ENCODE measurements around the gene SOX1. TPM values are rescaled to one million over a fixed set of nuclear protein-coding genes. Genes with fewer than 3 reads are reported as not detected.

Gene SOX1
- total RNA-seq, 1 donor from 2014 or later, result not detected

DNA sequence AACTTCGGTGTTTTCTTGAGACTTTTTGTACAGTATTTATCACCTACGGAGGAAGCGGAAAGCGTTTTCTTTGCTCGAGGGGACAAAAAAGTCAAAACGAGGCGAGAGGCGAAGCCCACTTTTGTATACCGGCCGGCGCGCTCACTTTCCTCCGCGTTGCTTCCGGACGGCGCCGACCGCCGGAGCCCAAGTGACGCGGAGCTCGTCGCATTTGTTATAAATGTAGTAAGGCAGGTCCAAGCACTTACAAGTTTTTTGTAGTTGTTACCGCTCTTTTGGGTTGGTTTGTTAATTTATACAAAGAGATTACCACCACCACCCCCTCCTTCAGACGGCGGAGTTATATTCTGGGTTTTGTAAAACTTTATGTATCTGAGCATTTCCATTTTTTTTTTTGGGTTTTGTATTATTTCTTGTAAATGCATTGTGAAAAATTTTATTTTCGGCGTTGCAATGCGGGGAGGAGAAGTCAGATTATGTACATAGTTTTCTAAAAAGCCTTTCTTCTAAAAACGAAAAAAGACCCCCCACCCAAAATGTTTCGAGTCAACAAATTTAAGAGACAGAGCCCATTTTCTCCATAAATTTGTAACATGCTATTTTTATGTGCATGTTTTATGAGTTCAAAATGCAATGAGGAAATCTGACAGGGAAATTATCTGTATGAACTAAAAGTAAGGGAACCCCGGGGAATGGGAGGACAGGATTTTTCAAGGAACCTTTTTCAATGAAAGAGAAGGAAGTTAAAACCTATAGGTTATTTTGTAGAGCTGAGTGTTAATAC, 2.3 kb downstream of the SOX1 start:
- intact Hi-C loops (cut with micrococcal nuclease), result loop anchor here (10.0 kb wide), 1 partner anchor 806 kb away; no protein-coding TSS in a partner anchor

DNA sequence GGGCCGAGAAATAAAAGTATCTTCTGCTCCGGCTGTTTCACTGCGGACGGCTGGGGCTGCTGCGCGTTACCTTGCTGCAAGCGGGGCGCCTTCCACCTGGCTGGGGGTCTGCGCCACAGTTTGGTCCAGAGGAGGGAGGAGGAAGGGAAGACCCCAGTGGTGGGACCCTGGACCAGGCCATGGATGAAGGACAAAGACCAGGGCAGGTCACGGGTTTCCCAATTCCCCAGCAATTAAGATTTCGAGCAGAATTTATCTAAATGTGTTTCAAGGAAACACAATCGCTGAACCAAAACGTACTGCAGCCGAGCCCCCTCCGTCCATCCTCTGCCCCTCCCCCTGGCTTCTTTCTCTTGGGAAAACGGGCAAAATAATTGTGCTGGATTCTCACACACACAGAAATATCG, 2.9 kb downstream of the SOX1 start:
- intact Hi-C loops (cut with micrococcal nuclease), result loop anchor here (1.0 to 10.0 kb wide), 5 partner anchors 9 to 955 kb away; partner anchors contain the start of gene ARHGEF7

DNA sequence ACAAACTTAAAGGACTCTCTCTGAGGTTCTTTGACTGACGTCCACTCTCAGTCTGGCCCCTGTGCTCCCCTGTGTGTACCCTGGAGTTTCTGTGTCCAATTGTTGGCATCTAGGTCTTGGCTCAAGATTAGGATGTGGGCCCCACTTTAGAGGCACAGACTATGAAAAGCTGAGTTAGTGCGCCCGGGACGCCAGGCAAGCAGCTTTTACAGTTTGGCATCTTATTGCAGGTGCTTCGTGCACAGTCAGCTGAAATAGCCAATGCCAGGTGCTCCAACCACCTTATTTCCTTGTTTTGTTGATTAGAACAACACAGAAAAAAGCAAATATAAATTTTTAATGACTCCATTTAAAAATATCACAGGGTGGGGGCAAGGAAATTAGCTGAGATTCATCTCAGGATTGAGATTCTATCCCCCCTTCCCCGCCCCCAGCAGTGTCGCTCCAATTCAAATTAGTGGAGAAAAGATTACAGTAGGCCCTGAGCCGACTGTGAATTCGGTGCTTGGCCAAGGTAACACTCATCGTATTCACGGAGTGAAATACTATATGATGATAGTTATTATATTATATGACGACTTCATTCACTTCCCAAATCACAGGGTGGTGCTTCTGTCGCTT, 4.3 kb downstream of the SOX1 start:
- intact Hi-C loops (cut with micrococcal nuclease), result loop anchor here (2.0 to 10.0 kb wide), 3 partner anchors 14 to 956 kb away; partner anchors contain the start of gene ARHGEF7

DNA sequence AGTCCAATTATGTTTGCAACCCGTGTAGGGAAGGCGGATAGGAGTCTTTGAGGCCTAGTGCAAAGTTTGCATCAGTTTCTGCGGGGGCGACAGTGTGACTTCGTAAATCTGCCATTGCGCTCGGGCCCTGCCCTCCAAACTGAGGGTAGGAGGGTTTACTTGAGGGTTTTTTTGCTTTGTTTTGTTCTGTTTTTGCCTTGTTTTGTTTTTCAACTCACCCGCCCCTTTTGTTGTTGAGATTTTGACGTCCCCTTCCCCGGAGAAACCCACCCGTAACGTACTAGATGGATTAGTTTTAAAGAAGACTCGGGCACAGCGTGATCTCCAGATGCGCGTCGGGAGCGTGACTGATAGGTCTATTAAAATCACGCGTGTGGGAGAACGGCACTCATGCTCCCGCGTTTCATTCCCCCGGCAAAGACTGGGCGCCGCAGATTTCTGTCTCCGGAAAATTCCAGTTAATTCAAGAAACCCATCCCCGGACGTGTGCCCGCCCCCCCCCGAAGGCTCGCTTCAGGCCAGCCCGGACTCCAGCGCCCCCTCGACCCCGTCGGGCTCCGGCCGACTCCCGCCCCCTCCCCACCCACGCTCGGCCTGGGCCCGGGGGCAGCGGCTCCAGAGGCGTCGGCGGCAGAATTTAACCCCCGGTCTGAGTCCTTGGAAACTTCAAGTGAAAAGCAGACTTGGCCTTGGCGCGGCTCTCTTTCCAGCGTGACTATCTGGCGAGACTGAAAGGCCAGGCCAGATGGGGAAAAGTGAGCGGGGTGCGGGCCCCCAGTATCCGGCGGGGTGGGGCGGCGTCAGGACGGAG, 5.0 kb downstream of the SOX1 start:
- intact Hi-C loops (cut with micrococcal nuclease), result loop anchor here (2.0 to 10.0 kb wide), 3 partner anchors 15 to 957 kb away; partner anchors contain the start of gene ARHGEF7

DNA sequence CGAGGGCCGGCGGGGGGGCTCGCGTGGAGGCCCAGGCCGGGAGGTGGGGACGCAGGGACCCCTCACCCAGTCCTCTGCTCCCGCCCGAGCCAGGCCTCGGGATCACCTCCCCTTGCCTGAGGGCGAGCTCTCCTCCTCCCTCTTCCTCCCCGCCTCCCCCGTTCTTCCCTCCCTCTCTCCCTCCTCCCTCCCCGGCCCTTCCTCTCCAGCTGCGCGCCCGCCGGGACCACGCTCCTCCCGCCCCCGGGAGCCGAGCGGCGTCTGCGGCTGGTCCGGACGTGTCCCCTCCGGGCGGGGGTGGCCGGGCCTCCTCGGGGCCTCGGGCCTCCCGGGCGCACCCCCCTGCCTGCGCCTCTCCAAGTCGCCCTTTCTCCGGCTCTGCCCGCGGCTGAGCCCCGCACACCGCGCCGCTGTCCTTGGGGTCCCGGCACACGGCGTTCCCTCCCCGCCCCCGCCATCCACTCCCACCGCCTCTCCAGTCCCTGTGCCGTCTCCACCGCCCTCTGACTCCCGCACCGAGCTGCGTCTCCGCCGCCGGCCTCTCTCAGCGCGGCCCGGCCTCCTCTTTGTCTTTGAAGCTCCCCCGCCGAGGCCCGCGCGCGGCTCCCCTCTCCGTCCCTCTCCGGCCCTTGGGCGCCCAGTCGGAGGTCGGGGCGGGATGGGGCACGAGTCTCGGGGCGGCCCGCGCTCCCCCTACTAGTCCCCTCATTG, 5.7 kb downstream of the SOX1 start:
- intact Hi-C loops (cut with micrococcal nuclease), result loop anchor here (5.0 to 10.0 kb wide), 2 partner anchors 35 to 958 kb away; partner anchors contain the start of gene ARHGEF7

- intact Hi-C loops (cut with micrococcal nuclease), result loop anchor here (5.0 to 10.0 kb wide), 2 partner anchors 34 to 959 kb away; partner anchors contain the start of gene ARHGEF7
These were observed 6.5 kb downstream of the SOX1 start for GRCh38 chr13:112073245-112074138.

DNA sequence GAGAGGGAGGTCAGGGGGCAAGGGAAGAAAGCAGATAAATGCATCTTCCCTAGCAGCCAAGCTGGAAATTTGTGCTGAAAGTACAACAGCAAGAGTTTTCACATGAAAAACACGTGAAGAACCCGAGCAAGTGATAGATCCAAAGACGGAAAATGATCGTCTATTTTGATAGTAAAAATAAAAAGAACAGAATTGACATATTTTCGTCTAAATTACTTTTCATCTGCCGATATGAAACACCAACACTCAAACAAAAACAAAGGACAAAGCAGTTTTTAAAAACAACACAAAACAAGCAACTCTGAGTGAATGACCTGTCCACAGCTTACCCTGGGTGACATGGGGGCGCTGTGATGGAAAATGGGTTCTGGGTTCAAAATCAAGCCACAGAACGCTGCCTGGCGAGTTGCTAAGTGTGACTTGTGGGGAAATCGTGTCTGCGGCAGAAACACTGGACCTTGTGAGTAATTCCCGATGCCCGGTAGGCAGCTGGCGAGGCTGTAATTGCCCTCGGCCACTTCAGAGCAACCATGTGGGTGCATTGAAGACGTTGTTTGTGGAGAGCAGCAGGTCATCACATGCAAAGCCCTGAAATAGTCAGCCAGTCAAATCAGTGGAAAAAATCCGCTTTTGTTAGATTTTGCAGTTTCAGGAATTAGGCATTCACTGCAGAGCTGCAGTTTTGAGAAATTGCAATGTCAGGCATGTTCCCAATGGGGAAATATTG, 7.4 kb downstream of the SOX1 start:
- intact Hi-C loops (cut with micrococcal nuclease), result loop anchor here (5.0 to 10.0 kb wide), 2 partner anchors 33 to 960 kb away; partner anchors contain the start of gene ARHGEF7

DNA sequence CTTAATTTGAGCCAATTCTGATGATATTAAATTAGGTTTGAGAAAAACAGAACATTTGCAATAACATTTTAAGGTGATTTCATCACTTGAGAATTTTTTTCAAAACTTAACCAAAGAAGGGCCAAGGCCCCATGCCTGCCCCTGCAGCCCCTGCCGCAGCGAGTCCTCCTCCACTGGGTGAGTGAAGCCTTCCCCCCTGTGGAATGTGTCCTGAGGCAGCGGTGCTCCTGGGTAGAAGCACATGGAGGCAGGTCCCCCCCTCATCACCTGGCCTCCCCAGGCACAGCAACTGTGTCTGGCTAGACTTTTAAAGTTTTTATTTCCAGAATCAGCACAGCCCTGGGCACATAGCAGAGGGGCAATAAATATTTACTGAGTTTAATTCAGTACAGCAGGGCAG, 10.8 kb downstream of the SOX1 start:
- intact Hi-C loops (cut with micrococcal nuclease), result loop anchor here (10.0 kb wide), 1 partner anchor 963 kb away; the partner anchor contains the start of gene ARHGEF7

- intact Hi-C loops (cut with micrococcal nuclease), result loop anchor here (10.0 kb wide), 1 partner anchor 963 kb away; the partner anchor contains the start of gene ARHGEF7
These were observed 11.3 kb downstream of the SOX1 start for GRCh38 chr13:112078216-112078615.

GRCh38 chr13:112078879-112079531, 12.1 kb downstream of the SOX1 start:
- intact Hi-C loops (cut with micrococcal nuclease), result loop anchor here (10.0 kb wide), 1 partner anchor 964 kb away; the partner anchor contains the start of gene ARHGEF7

GRCh38 chr13:112079696-112080095, 12.7 kb downstream of the SOX1 start:
- intact Hi-C loops (cut with micrococcal nuclease), result loop anchor here (10.0 kb wide), 1 partner anchor 965 kb away; the partner anchor contains the start of gene ARHGEF7

DNA sequence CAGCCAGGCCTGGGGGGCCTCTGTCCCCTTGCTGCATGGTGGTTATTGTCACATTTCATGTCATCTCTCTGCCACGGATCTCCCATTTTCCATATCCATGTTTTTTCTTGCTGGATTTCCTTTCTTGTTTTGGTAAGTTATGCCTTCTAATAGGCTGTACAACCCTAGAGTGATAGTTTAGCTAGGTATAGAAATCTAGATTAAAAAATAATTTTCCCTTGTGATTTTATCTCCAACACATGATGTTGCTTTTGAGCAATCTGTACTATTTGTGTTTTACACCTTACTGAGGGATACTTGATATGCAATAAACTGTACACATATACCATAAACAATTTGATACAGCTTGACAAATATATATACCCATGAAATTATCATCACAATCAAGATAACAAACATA, 17.0 kb downstream of the SOX1 start:
- intact Hi-C loops (cut with micrococcal nuclease), result no loop called here

- intact Hi-C loops (cut with micrococcal nuclease), result no loop called here
These were observed 25.5 kb downstream of the SOX1 start for GRCh38 chr13:112092453-112092852.

DNA sequence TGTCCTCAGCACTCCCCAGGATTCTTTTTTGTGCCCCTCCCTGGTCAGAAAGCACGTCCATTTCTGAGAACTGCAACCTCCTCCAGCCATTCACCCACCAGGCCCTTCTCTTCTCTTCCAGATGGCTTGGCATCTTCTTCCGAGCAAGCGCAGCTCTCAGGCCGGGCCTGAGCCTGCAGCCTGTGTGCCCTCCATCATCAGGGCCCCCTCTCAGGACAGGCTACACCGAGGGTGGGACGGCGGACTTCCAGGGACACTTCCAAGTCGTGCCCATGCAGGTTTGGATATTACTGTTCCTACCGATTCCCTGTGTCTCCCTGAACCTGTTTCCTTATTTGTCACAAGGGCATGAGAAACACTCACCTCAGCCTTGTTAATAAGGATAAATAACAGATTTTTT, 28.4 kb downstream of the SOX1 start:
- intact Hi-C loops (cut with micrococcal nuclease), result no loop called here

DNA sequence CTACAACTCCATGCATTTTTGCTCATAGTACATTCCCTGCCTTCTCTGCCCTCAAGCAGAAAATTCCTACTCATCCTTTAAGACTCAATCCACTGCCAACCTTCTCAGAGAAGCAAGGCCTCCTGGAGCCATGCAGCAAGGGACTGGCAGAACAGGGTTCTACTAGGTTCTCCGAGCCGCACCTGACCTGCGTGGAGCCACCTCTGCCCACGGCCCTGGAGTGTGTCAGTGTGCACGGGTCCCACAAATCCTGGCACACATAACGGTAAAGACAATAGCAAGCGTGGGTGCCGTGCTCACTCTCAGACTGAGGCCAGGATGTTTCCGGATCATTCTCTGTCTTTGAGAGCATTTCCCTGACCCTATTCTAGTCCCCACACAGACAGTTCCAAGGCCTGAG, 30.0 kb downstream of the SOX1 start:
- intact Hi-C loops (cut with micrococcal nuclease), result no loop called here

DNA sequence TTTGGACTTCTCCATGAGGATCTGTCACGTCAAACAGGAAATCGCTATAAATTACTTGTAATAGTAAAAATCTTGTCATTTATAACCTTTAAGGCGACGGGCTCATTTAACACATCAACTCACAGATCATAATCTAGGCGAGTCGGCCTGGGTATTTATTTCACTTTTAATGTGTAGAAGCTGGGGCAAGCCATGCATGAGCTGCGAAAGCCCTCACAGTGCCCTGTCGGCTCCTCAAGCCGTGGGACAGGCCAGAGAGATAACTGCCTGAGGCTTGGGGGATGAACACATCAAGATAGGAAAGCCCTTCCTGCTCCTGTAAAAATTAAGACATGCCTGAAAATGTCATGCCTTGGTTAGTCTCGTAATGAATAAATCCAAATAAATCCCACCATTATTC, 30.8 kb downstream of the SOX1 start:
- intact Hi-C loops (cut with micrococcal nuclease), result no loop called here

- intact Hi-C loops (cut with micrococcal nuclease), result no loop called here
These were observed 31.8 kb downstream of the SOX1 start for GRCh38 chr13:112098699-112099098.

GRCh38 chr13:112101360-112101930, 34.5 kb downstream of the SOX1 start:
- intact Hi-C loops (cut with micrococcal nuclease), result loop anchor here (10.0 kb wide), 1 partner anchor 47 kb away; no protein-coding TSS in a partner anchor

Measured in T-helper 1 cell treated with Interleukin-12 subunit alpha and Interleukin-12 subunit beta and Interleukin-4 antibody, amounts not matched to agents 30 ng/mL and 1 ng/mL, for 36 hours (primary cell).